Gastrocnemius medialis (tissue), 4 donors: ENCODE results near the gene CRYBB1. TPM values are rescaled to one million over a fixed set of nuclear protein-coding genes. Genes with fewer than 3 reads are reported as not detected.

ENCODE experiments used
- ATAC-seq, 2 donors: fragments of 150-250 bp; one replicate each; pipeline ENCODE4 v1.9.1; 2016
- DNase-seq, 2 donors: peaks; one replicate each; pipeline ENCODE4 v3.0.0-alpha.2; 2019
- H3K27ac ChIP-seq, 4 donors: fragments of 200-600 bp; sonication (generic); 1 replicate in 1 of 4; 2 replicates in 3 of 4; pipeline ENCODE4 v1.5.1; 2016 to 2018; ENCODE audit warnings: mild to moderate bottlenecking in 2 of 4, moderate library complexity in 1 of 4
- H3K27me3 ChIP-seq, 3 donors: fragments of 200-600 bp; sonication (generic) in 2 of 3; 1 replicate in 1 of 3; 2 replicates in 2 of 3; pipeline versions ENCODE4 v1.5.1 to v1.6.0; 2016 to 2019; ENCODE audit warnings: mild to moderate bottlenecking in 1 of 3, moderate library complexity in 1 of 3
- H3K36me3 ChIP-seq, 2 donors: fragments of 200-600 bp; sonication (generic) in 1 of 2; one replicate each; pipeline ENCODE4 v1.5.1; 2017 to 2018
- H3K4me1 ChIP-seq, 2 donors: fragments of 200-600 bp; sonication (generic) in 1 of 2; one replicate each; pipeline ENCODE4 v1.5.1; 2016 to 2017; ENCODE audit warnings: mild to moderate bottlenecking in 2 of 2
- H3K4me3 ChIP-seq, 4 donors: fragments of 200-600 bp; sonication (generic) in 3 of 4; 1 replicate in 1 of 4; 2 replicates in 3 of 4; pipeline ENCODE4 v1.5.1; 2016 to 2019; ENCODE audit warnings: mild to moderate bottlenecking in 2 of 4
- H3K9me3 ChIP-seq, 3 donors: fragments of 200-600 bp; sonication (generic) in 2 of 3; 1 replicate in 1 of 3; 2 replicates in 2 of 3; pipeline ENCODE4 v1.5.1; 2016 to 2019
- POLR2A ChIP-seq, 2 donors: fragments of 450-650 bp; IDR thresholded peaks; one replicate each; pipeline ENCODE4 v1.6.1; 2017; ENCODE audit warnings: antibody characterized with exemption in 2 of 2, mild to moderate bottlenecking in 2 of 2, moderate library complexity in 2 of 2
- in situ Hi-C, 4 donors: fragments of 200-750 bp; cut with MboI; loops; one replicate each; pipeline versions ENCODE4 v1.15.0 to v1.8.0; 2017; ENCODE audit warnings: low sequenced_read_pairs in 4 of 4
- intact Hi-C: fragments of 100-400 bp; cut with DNase I; formaldehyde crosslinking; loops from one replicate; pipeline ENCODE4 v1.15.1; 2023; ENCODE audit warnings: low total_unique reads
- total RNA-seq, 4 donors: library from RNA; depleted of rRNA; stranded (reverse); fragments of >200 nt; gene quantifications; one replicate each; pipeline versions ENCODE4 v1.1.0 to v1.2.3, GENCODE V29; 2016
- TF ChIP-seq, protein P1 (sequence below), 5 experiments: fragments of 450-650 bp in 3 of 5; fragments of 200-600 bp in 2 of 5; sonication (generic) in 2 of 5; IDR thresholded peaks in 4 of 5; conservative IDR thresholded peaks in 1 of 5; 1 replicate in 4 of 5; 2 replicates in 1 of 5; pipeline ENCODE4 v1.5.1; 2016 to 2019; ENCODE audit warnings: antibody characterized with exemption in 5 of 5, mild to moderate bottlenecking in 3 of 5, moderate library complexity in 3 of 5

The CRYBB1 gene
- total RNA-seq, 4 donors from 2014 or later = 0.97 TPM; not detected in 3

DNA sequence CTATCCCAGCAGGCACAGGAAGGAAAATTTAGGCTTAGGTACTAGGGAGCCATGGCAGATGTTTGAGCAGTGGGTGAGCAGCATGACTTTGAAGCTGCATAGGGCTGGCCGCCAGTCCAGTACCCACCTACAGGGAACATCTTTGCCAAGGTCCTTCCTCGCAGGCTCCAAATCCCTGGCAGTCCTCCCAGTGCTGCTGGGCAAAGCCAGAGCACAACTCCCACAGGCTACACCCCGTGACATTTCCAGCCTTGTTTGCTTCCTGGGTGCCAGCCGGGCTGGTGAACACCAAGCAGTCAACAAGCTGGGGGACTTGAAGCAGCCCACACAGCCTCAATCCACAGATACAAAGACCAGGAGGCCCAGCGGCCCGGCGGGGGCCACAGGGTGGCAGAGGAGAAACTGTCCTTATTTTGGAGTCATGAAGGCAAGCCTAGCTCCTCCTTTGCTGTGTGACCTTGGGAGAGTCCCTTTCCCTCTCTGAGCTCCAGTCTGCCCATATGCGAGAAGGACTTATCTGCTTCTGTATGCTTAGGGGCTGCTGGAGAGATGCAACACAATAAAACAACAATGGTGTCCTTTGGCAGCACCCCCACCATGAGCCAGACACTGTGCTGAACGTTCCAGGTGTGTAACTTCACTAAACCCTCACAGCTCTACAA lies 55.9 kb downstream of the CRYBB1 start:
- ATAC-seq (peak; percentile 30 to 56), DNase-seq (peak; percentile 72 to 84)
- H3K36me3 ChIP-seq = peaks cover 0 to 9% of the 10 kb centered on the region in 2 donors
- in situ Hi-C loops (no loop called here), intact Hi-C loops (loop anchor here (2.0 to 5.0 kb wide), 2 partner anchors 23 to 80 kb away; partner anchors contain the start of genes HPS4 and SRRD)
- no peak for TF ChIP-seq POLR2A (IDR thresholded peaks at IDR 0.05)
- TF ChIP-seq, protein P1, sequence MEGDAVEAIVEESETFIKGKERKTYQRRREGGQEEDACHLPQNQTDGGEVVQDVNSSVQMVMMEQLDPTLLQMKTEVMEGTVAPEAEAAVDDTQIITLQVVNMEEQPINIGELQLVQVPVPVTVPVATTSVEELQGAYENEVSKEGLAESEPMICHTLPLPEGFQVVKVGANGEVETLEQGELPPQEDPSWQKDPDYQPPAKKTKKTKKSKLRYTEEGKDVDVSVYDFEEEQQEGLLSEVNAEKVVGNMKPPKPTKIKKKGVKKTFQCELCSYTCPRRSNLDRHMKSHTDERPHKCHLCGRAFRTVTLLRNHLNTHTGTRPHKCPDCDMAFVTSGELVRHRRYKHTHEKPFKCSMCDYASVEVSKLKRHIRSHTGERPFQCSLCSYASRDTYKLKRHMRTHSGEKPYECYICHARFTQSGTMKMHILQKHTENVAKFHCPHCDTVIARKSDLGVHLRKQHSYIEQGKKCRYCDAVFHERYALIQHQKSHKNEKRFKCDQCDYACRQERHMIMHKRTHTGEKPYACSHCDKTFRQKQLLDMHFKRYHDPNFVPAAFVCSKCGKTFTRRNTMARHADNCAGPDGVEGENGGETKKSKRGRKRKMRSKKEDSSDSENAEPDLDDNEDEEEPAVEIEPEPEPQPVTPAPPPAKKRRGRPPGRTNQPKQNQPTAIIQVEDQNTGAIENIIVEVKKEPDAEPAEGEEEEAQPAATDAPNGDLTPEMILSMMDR (IDR thresholded peaks at IDR 0.05 in 4 of 5, conservative IDR thresholded peaks at IDR 0.05 in 1 of 5) = no peak
- no peaks in the 10 kb centered on the region for H3K27me3 ChIP-seq
- H3K9me3 ChIP-seq = no peaks in the 10 kb centered on the region
- H3K27ac ChIP-seq = peak overlapping the region; percentile 84 to 92 (median 88)
- H3K4me3 ChIP-seq = no peak overlapping the region
- H3K4me1 ChIP-seq = peaks cover 44 to 51% of the 10 kb centered on the region in 2 donors

DNA sequence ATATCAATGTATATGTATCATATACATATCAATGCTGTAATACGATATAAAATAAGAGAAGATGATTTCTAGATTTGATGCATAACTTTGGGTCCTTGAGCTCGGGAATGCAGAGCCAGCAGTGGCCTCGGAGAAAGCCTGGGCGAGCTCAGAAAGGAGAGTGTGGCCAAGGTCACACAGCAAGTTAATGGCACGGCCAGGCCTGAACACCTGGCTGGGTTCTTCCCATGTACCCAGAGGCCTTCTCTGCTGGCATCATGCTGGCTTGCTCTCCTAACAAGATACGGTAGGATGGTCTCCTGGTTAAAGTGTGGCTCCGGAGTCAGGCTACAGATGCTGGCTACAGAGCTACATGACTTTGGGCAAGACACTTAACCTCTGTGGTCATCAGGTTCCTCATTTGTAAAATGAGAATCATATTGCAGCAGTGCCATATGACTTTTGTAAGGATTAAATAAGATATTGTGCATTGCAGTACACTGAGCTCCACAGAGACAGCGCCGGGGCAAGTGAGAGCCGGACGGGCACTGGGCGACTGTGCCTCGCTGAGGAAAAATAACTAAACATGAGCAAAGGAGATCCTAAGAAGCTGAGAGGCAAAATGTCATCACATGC lies 57.8 kb downstream of the CRYBB1 start:
- intact Hi-C loops = loop anchor here (1.0 to 5.0 kb wide), 3 partner anchors 31 to 78 kb away; partner anchors contain the start of genes HPS4 and SRRD
- peak; percentile 72 to 80 for DNase-seq
- Histone ChIP-seq H3K4me1 (peaks cover 58 to 60% of the 10 kb centered on the region in 2 donors), H3K4me3 (peak overlapping the region in 2 of 4 donors; percentile 1 to 35), H3K27me3 (no peaks in the 10 kb centered on the region), H3K9me3 (no peaks in the 10 kb centered on the region), H3K36me3 (peaks cover 0 to 7% of the 10 kb centered on the region in 2 donors), H3K27ac (peak overlapping the region; percentile 84 to 92 (median 88))
- TF ChIP-seq, protein P1 (IDR thresholded peaks at IDR 0.05 in 4 of 5, conservative IDR thresholded peaks at IDR 0.05 in 1 of 5) = peak in 1 of 5 experiments; percentile 27
- peak; percentile 80 to 92 for TF ChIP-seq POLR2A (IDR thresholded peaks at IDR 0.05)
- in situ Hi-C loops = no loop called here
- ATAC-seq = peak; percentile 81 to 93

DNA sequence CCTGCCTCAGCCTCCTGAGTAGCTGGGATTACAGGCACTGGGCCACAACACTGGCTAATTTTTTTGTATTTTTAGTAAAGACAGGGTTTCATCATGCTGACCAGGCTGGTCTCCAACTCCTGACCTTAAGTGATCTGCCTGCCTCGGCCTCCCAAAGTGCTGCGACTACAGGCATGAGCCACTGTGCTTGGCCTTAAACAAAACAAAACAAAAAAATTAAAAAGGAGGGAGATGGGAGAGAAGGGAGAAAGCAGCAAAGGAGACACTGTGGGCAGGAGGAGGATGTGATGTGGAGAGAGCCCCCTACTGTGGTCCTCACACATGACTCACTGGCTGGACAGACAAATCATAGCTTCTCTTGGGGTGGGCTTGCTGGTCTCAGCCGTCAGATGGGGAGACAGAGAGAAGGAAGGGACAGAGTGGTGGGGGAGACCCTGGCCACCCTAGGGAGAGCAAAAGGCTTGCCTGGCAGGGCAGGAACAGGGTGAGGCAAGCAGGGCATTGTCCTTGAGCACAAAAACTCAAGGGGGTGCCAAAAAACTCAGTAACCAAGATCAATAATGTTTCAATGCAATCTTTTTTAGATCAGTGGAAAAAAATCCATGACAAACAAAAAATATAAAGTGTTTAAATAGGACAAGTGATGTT lies 59.5 kb downstream of the CRYBB1 start:
- peaks cover 65 to 73% of the 10 kb centered on the region in 2 donors for H3K4me1 ChIP-seq
- ATAC-seq (no peak), DNase-seq (no peak)
- H3K27ac ChIP-seq = peak overlapping the region; percentile 84 to 92 (median 88)
- in situ Hi-C loops (no loop called here), intact Hi-C loops (no loop called here)
- TF ChIP-seq POLR2A (IDR thresholded peaks at IDR 0.05) = no peak
- TF ChIP-seq, protein P1 (IDR thresholded peaks at IDR 0.05 in 4 of 5, conservative IDR thresholded peaks at IDR 0.05 in 1 of 5) = no peak
- H3K9me3 ChIP-seq = no peaks in the 10 kb centered on the region
- H3K4me3 ChIP-seq = no peak overlapping the region
- H3K27me3 ChIP-seq = no peaks in the 10 kb centered on the region
- H3K36me3 ChIP-seq = no peaks in the 10 kb centered on the region

DNA sequence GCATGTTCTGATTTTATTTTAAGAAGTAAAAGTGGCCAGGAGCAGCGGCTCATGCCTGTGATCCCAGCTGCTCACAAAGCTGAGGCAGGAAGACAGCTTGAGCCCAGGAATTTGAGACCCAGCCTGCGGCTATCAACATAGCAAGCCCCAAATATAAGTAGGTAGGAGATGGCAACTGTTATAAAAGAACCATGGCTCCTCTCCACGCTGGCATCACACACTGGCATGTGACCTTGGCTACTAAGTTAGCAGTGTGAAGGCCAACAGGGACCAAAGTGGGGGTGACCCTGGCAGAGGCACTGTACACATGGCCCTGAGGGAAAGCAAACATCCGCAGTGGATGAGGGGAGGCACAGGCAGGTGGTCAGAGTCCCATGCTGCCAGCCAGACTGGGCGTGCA lies 60.9 kb downstream of the CRYBB1 start:
- H3K27me3 ChIP-seq = no peaks in the 10 kb centered on the region
- H3K36me3 ChIP-seq = no peaks in the 10 kb centered on the region
- intact Hi-C loops = no loop called here
- DNase-seq = peak; percentile 32 to 53
- ATAC-seq = no peak
- no peaks in the 10 kb centered on the region for H3K9me3 ChIP-seq
- in situ Hi-C loops = no loop called here
- TF ChIP-seq POLR2A (IDR thresholded peaks at IDR 0.05) = no peak
- H3K27ac ChIP-seq = peak overlapping the region; percentile 84 to 92 (median 88)
- H3K4me1 ChIP-seq = peaks cover 58 to 74% of the 10 kb centered on the region in 2 donors
- no peak overlapping the region for H3K4me3 ChIP-seq

DNA sequence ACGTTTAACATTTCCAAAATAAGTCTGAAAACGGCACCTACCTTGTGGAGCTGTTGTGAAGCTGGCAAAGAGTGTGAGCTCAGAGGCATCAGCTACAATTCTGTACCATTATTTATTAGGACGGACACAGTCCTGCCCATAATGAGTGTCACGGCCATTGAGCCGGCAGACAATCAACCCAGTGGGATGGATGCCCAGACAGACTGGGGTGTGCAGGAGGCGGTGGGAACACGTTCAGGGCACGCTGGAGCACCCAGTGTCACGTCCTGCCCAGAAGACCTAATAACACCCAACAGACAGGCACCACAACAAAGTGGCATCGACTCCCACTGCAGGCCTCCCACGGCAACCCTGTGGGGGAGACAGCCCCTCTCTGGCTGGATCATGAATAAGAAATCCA lies 62.3 kb downstream of the CRYBB1 start:
- H3K4me3 ChIP-seq = no peak overlapping the region
- no peaks in the 10 kb centered on the region for H3K27me3 ChIP-seq
- no peaks in the 10 kb centered on the region for H3K36me3 ChIP-seq
- ATAC-seq (no peak), DNase-seq (no peak)
- peaks cover 64 to 70% of the 10 kb centered on the region in 2 donors for H3K4me1 ChIP-seq
- in situ Hi-C loops (no loop called here), intact Hi-C loops (no loop called here)
- TF ChIP-seq, protein P1 (IDR thresholded peaks at IDR 0.05 in 4 of 5, conservative IDR thresholded peaks at IDR 0.05 in 1 of 5) = no peak
- no peak for TF ChIP-seq POLR2A (IDR thresholded peaks at IDR 0.05)
- H3K27ac ChIP-seq = peak overlapping the region; percentile 84 to 92 (median 88)
- no peaks in the 10 kb centered on the region for H3K9me3 ChIP-seq
